ENCODE results near the gene PRAMEF11.

PRAMEF11 gene

DNA sequence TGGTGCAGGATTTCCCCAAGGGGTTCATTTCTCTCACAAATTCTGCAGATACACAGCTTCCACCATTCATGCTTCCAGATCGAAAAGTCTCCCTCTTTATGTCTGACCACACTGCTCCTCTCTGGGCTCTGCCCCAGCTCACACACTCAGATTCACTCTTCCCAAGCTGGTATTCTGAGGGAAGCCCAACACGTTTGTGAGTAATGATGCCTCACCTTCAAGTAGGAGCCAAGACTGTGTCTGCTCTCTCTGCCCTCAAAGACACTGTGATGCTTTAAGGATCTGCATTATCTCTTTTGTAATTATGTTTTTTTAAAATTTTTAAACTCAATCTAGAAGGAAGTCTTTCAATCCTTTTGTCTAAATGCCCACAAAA, 19.8 kb downstream of the PRAMEF11 start:
- H3K9ac ChIP-seq (ENCODE audit: low read length) = no peak overlapping the region
- H3K36me3 ChIP-seq (replicated peaks; ENCODE audit: low read depth, low read length) = no peaks in the 10 kb centered on the region
- no peak overlapping the region for H2AFZ ChIP-seq (ENCODE audit: low read depth, low read length)
- no peaks in the 10 kb centered on the region for H3K4me1 ChIP-seq (ENCODE audit: low read length)
- H3K27me3 ChIP-seq (ENCODE audit: low read depth, low read length) = no peaks in the 10 kb centered on the region
- TF ChIP-seq EZH2phosphoT487 (IDR thresholded peaks at IDR 0.05; ENCODE audit: low read depth) = no peak
- TF ChIP-seq, protein P1, sequence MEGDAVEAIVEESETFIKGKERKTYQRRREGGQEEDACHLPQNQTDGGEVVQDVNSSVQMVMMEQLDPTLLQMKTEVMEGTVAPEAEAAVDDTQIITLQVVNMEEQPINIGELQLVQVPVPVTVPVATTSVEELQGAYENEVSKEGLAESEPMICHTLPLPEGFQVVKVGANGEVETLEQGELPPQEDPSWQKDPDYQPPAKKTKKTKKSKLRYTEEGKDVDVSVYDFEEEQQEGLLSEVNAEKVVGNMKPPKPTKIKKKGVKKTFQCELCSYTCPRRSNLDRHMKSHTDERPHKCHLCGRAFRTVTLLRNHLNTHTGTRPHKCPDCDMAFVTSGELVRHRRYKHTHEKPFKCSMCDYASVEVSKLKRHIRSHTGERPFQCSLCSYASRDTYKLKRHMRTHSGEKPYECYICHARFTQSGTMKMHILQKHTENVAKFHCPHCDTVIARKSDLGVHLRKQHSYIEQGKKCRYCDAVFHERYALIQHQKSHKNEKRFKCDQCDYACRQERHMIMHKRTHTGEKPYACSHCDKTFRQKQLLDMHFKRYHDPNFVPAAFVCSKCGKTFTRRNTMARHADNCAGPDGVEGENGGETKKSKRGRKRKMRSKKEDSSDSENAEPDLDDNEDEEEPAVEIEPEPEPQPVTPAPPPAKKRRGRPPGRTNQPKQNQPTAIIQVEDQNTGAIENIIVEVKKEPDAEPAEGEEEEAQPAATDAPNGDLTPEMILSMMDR (IDR thresholded peaks at IDR 0.05; ENCODE audit: low read depth, low read length) = no peak
- no peak overlapping the region for H3K27ac ChIP-seq (ENCODE audit: low read length)
- H4K20me1 ChIP-seq (ENCODE audit: insufficient read depth, low read length) = no peaks in the 10 kb centered on the region
- no peaks in the 10 kb centered on the region for H3K79me2 ChIP-seq (ENCODE audit: low read length)
- H3K4me2 ChIP-seq (ENCODE audit: low read length) = no peak overlapping the region
- no peaks in the 10 kb centered on the region for H3K9me3 ChIP-seq (ENCODE audit: insufficient read depth, low read length)
- H3K4me3 ChIP-seq (ENCODE audit: low read length) = no peak overlapping the region

- H3K4me2 ChIP-seq (ENCODE audit: low read length) = no peak overlapping the region
- no peak overlapping the region for H3K27ac ChIP-seq (ENCODE audit: low read length)
- H3K4me3 ChIP-seq (ENCODE audit: low read length) = no peak overlapping the region
- no peak overlapping the region for H2AFZ ChIP-seq (ENCODE audit: low read depth, low read length)
- H3K27me3 ChIP-seq (ENCODE audit: low read depth, low read length) = no peaks in the 10 kb centered on the region
- H3K79me2 ChIP-seq (ENCODE audit: low read length) = no peaks in the 10 kb centered on the region
- H3K36me3 ChIP-seq (replicated peaks; ENCODE audit: low read depth, low read length) = no peaks in the 10 kb centered on the region
- no peak overlapping the region for H3K9ac ChIP-seq (ENCODE audit: low read length)
- no peak for TF ChIP-seq EZH2phosphoT487 (IDR thresholded peaks at IDR 0.05; ENCODE audit: low read depth)
- TF ChIP-seq, protein P1 (IDR thresholded peaks at IDR 0.05; ENCODE audit: low read depth, low read length) = no peak
- H3K9me3 ChIP-seq (ENCODE audit: insufficient read depth, low read length) = no peaks in the 10 kb centered on the region
- no peaks in the 10 kb centered on the region for H3K4me1 ChIP-seq (ENCODE audit: low read length)
- no peaks in the 10 kb centered on the region for H4K20me1 ChIP-seq (ENCODE audit: insufficient read depth, low read length)
Measured at GRCh38 chr1:12810691-12811408, 20.4 kb downstream of the PRAMEF11 start.

GRCh38 chr1:12809933-12810332, 21.3 kb downstream of the PRAMEF11 start:
- H3K27ac ChIP-seq (ENCODE audit: low read length) = no peak overlapping the region
- TF ChIP-seq, protein P1 (IDR thresholded peaks at IDR 0.05; ENCODE audit: low read depth, low read length) = no peak
- TF ChIP-seq EZH2phosphoT487 (IDR thresholded peaks at IDR 0.05; ENCODE audit: low read depth) = no peak
- H3K9me3 ChIP-seq (ENCODE audit: insufficient read depth, low read length) = no peaks in the 10 kb centered on the region
- no peaks in the 10 kb centered on the region for H3K79me2 ChIP-seq (ENCODE audit: low read length)
- H2AFZ ChIP-seq (ENCODE audit: low read depth, low read length) = no peak overlapping the region
- H3K27me3 ChIP-seq (ENCODE audit: low read depth, low read length) = no peaks in the 10 kb centered on the region
- no peak overlapping the region for H3K4me3 ChIP-seq (ENCODE audit: low read length)
- no peaks in the 10 kb centered on the region for H3K36me3 ChIP-seq (replicated peaks; ENCODE audit: low read depth, low read length)
- no peaks in the 10 kb centered on the region for H4K20me1 ChIP-seq (ENCODE audit: insufficient read depth, low read length)
- no peak overlapping the region for H3K4me2 ChIP-seq (ENCODE audit: low read length)
- H3K4me1 ChIP-seq (ENCODE audit: low read length) = no peaks in the 10 kb centered on the region
- no peak overlapping the region for H3K9ac ChIP-seq (ENCODE audit: low read length)

GRCh38 chr1:12799730-12800129, 31.5 kb downstream of the PRAMEF11 start:
- no peak overlapping the region for H3K27ac ChIP-seq (ENCODE audit: low read length)
- no peaks in the 10 kb centered on the region for H3K4me1 ChIP-seq (ENCODE audit: low read length)
- H3K9me3 ChIP-seq (ENCODE audit: insufficient read depth, low read length) = no peaks in the 10 kb centered on the region
- H3K4me2 ChIP-seq (ENCODE audit: low read length) = no peak overlapping the region
- no peak overlapping the region for H3K9ac ChIP-seq (ENCODE audit: low read length)
- no peaks in the 10 kb centered on the region for H3K36me3 ChIP-seq (replicated peaks; ENCODE audit: low read depth, low read length)
- no peak overlapping the region for H2AFZ ChIP-seq (ENCODE audit: low read depth, low read length)
- no peak for TF ChIP-seq EZH2phosphoT487 (IDR thresholded peaks at IDR 0.05; ENCODE audit: low read depth)
- H3K4me3 ChIP-seq (ENCODE audit: low read length) = no peak overlapping the region
- H4K20me1 ChIP-seq (ENCODE audit: insufficient read depth, low read length) = no peaks in the 10 kb centered on the region
- H3K27me3 ChIP-seq (ENCODE audit: low read depth, low read length) = no peaks in the 10 kb centered on the region
- H3K79me2 ChIP-seq (ENCODE audit: low read length) = no peaks in the 10 kb centered on the region
